Epithelial cell of esophagus (primary cell): ENCODE measurements around the gene MCRIP2.
"Not testable (repeated sequence)": the region's sequence is repeated elsewhere in the genome, so short reads cannot be mapped to it uniquely, and the experiment has no call there.

Experiments used
- DNase-seq: peaks from one replicate; pipeline ENCODE4 v3.0.0; 2010; ENCODE audit warnings: low read depth
- H3K4me3 ChIP-seq: 2 replicates; pipeline ENCODE4 v1.5.1; 2011; ENCODE audit warnings: mild to moderate bottlenecking, low read length, control low read depth
- CTCF ChIP-seq: IDR thresholded peaks from 2 replicates; pipeline ENCODE4 v1.5.1; 2011; ENCODE audit warnings: low read depth, mild to moderate bottlenecking, low read length, control low read depth, inconsistent platforms; ENCODE audit not compliant: insufficient read depth; ENCODE audit errors: missing control alignments

Gene MCRIP2

DNA sequence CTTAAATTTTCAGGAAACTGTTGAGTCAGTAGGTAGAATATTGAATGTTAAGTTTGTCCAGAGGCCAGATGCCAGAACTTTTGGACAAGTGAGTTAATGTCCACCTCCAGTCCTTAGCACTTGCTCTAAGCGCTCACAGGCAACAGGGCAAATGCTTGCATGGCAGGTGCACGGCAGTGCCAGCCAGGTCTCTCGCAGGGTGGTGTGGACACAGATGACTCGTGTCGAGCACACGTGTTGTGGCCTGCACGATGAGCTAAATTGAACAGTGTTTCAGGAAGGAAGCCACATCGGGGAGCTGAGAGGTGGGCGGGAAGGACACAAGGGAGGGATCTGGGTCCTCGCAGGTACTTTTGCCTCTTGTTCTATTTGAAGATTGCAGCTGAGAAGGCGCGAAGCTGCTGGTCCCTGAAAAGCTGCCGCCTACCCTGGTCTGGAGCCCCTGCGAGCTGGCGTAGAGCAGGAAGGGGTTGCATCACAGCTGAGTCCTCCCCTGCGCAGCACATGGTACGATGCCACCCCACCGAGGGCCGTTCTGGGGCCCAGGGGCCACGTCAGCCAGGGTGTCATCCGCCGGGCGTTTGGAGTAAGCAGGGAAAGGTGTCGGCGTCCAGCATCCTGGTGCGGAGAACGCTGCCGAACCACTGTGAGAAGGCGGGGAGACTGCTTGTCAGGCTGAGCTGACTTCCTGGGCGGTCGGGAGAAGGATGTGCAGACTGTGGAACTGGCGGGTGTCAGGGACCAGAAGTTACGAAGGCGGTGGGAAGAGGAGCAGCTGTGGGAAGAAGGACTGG lies 45.5 kb upstream of the MCRIP2 start:
- peak; percentile 66 for DNase-seq
- TF ChIP-seq CTCF = no peak
- no peak overlapping the region for H3K4me3 ChIP-seq

DNA sequence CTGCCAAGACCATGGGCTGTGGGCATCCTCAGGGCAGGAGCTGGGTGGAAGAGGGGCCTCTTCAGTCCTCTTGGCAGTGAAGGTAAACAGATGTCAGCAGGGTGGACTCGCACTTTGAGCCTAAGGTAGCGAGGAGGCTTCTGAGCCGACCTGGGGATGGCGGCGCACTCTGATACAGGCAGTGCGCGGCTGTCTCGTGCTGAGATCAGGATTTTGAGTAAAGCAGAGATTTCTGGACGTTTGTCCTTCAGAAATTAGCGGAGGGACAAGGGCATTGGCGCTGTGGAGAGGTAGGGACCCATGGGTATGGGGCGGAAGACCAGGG lies 44.9 kb upstream of the MCRIP2 start:
- no peak for DNase-seq
- no peak for TF ChIP-seq CTCF
- H3K4me3 ChIP-seq = no peak overlapping the region

GRCh38 chr16:597655-598054 lies 44.0 kb upstream of the MCRIP2 start:
- not testable (repeated sequence) for H3K4me3 ChIP-seq, DNase-seq

DNA sequence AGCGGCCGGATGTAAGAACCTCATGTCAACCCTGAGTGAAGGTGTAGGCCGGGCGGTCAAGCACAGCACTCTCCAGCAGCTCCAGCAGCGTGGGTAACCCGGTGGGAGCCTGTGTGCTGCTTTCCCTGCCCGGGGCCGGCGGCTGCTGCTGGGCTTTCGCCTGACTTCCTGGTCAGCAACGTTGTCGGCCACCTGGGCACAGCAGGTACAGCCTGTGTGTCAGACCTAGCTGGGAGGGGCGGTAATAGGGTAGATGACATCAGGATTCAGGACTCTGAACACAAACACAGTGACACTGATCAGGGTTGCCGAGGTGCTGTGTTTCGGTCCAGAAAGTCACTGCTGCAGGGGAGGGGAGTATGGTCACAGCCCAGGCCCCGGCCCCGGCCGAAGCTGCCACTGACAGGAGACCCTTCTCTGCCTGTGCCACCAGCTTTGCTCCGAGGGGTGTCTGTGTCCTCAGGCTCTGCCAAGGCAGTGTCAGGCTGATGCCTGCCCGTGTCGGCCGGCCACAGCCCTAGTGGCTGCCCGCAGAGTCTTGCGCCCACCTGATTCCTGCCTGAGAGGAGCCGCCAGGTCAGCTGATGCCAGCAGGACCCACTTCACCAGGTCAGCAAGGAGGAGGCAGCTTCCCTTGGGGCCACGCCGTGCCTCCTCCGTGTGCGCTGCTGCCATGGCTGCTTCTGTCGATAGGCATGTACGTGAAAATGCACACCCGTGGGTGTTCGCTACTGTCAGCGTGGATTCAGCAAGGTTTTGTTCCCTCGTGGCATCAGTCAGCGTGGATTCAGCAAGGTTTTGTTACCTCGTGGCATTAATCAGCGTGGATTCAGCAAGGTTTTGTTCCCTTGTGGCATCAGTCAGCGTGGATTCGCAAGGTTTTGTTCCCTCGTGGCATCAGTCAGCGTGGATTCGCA lies 42.5 kb upstream of the MCRIP2 start:
- no peak overlapping the region for H3K4me3 ChIP-seq
- no peak for DNase-seq
- no peak for TF ChIP-seq CTCF

- peak; percentile 18 for TF ChIP-seq CTCF
- peak; percentile 28 for DNase-seq
- H3K4me3 ChIP-seq = no peak overlapping the region
Observed at GRCh38 chr16:600781-601180, 40.8 kb upstream of the MCRIP2 start.

DNA sequence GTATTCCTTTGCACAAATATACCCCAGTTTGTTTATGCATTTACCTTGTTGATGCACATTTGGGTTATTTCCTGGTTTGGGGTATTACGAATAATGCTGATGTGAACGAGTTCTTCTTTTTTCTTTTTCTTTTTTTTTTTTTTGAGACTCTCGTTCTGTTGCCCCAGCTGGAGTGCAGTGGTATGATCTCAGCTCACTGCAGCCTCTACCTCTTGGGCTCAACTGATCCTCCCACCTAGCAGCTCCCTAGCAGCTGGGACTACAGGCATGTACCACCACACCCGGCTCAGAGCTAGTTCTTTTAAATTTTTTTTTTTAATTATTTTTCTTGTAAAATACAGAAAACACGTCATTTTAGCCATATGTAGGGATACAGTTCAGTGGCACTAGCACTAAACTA lies 37.7 kb upstream of the MCRIP2 start:
- no peak overlapping the region for H3K4me3 ChIP-seq
- no peak for TF ChIP-seq CTCF
- DNase-seq = no peak

DNA sequence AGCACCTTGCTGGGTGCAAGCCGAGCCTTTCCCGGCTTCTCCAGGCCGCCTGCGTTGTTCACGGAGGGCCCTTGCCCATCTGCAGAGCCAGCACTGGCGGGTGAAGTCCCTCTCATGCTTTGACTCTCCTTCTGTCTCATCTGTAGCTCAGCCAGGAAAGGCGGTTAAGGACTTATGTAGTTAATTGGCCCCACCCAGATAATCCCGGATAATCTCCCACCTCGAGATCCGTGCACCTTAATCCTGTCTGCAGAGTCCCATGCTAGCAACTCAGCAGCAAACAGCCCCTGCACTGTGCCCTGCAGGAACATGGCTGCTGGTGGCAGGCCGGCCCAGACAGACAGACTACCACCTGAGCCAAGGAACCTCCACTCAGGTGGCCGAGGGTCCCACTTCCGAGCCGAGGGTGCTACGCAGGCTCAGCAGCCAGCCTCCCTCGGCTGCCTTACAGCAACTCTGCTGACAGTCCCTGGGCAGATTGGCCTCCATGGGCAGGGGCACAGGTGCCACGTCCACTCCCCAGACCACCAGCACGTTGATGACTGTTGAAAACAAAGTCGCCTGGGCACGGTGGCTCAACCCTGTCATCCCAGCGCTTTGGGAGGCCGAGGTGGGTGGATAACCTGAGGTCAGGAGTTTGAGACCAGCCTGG lies 34.8 kb upstream of the MCRIP2 start:
- TF ChIP-seq CTCF = no peak
- no peak for DNase-seq
- H3K4me3 ChIP-seq = no peak overlapping the region
